Stimulated activated CD4-positive, alpha-beta T cell treated with anti-CD3 and anti-CD28 coated beads, Interleukin-4, amount 100 ng/mL, for 1 hour (primary cell): ENCODE data around the gene QPCT.
"Not testable (repeated sequence)": the region's sequence is repeated elsewhere in the genome, so short reads cannot be mapped to it uniquely, and the experiment has no call there.

Experiments
- DNase-seq: peaks from one replicate; pipeline ENCODE4 v3.0.0-alpha.2; 2020

Gene QPCT

GRCh38 chr2:37361994-37362698 is 17.7 kb downstream of the QPCT start:
- DNase-seq = no peak

- DNase-seq = no peak
These were observed 19.9 kb downstream of the QPCT start for GRCh38 chr2:37364351-37364750.

GRCh38 chr2:37365669-37366068 is 21.2 kb downstream of the QPCT start:
- DNase-seq = no peak

GRCh38 chr2:37366773-37367172 is 22.3 kb downstream of the QPCT start:
- no peak for DNase-seq

GRCh38 chr2:37367310-37367709 is 22.9 kb downstream of the QPCT start:
- DNase-seq = no peak

GRCh38 chr2:37367984-37368383 is 23.6 kb downstream of the QPCT start:
- DNase-seq = no peak

GRCh38 chr2:37370666-37371065 is 26.2 kb downstream of the QPCT start:
- no peak for DNase-seq

- DNase-seq = no peak
These were observed 27.6 kb downstream of the QPCT start for GRCh38 chr2:37372000-37372399.

- DNase-seq = no peak
These were observed 31.4 kb downstream of the QPCT start for GRCh38 chr2:37375741-37376288.

- DNase-seq = peak; percentile 35
These were observed 32.2 kb downstream of the QPCT start for GRCh38 chr2:37376421-37377186.

- DNase-seq = no peak
These were observed 32.7 kb downstream of the QPCT start for GRCh38 chr2:37377187-37377532.

- no peak for DNase-seq
These were observed 34.0 kb downstream of the QPCT start for GRCh38 chr2:37378411-37378810.

GRCh38 chr2:37379881-37380296 is 35.5 kb downstream of the QPCT start:
- no peak for DNase-seq

GRCh38 chr2:37380787-37381186 is 36.4 kb downstream of the QPCT start:
- not testable (repeated sequence) for DNase-seq

GRCh38 chr2:37384261-37384660 is 39.8 kb downstream of the QPCT start:
- DNase-seq = not testable (repeated sequence)

GRCh38 chr2:37387148-37387835 is 42.9 kb downstream of the QPCT start:
- DNase-seq = no peak

GRCh38 chr2:37388074-37388473 is 43.6 kb downstream of the QPCT start:
- DNase-seq = no peak

- no peak for DNase-seq
These were observed 45.0 kb downstream of the QPCT start for GRCh38 chr2:37389395-37389794.

- DNase-seq = peak; percentile 38
These were observed 45.7 kb downstream of the QPCT start for GRCh38 chr2:37389989-37390765.

- no peak for DNase-seq
These were observed 46.3 kb downstream of the QPCT start for GRCh38 chr2:37390777-37391176.

GRCh38 chr2:37391711-37392110 is 47.3 kb downstream of the QPCT start:
- no peak for DNase-seq

- no peak for DNase-seq
These were observed 48.0 kb downstream of the QPCT start for GRCh38 chr2:37392428-37392827.

- no peak for DNase-seq
These were observed 49.8 kb downstream of the QPCT start for GRCh38 chr2:37394263-37394662.
